Measurements from ENCODE around the gene SENP1. TPM values are rescaled to one million over a fixed set of nuclear protein-coding genes. Genes with fewer than 3 reads are reported as not detected.

Gene SENP1
- total RNA-seq, 1 experiment from 2014 or later: 26.7 TPM

- H3K4me3 ChIP-seq (ENCODE audit: insufficient read depth, low read depth, low read length): peak overlapping the region; percentile 40; the same call in 1 of the 2 replicates
- H3K36me3 ChIP-seq (replicated peaks; ENCODE audit: control insufficient read depth, insufficient read depth, low read length): no peaks in the 10 kb centered on the region
- H3K27me3 ChIP-seq (ENCODE audit: control insufficient read depth, insufficient read depth, low read length): peaks cover 98% of the 10 kb centered on the region
- DNase-seq: peak; percentile 65
Measured at GRCh38 chr12:48003226-48004052, 102.4 kb downstream of the SENP1 start.

- DNase-seq: peak; percentile 72
- Histone ChIP-seq H3K4me3 (ENCODE audit: insufficient read depth, low read depth, low read length) (no peak overlapping the region), H3K36me3 (replicated peaks; ENCODE audit: control insufficient read depth, insufficient read depth, low read length) (no peaks in the 10 kb centered on the region), H3K27me3 (ENCODE audit: control insufficient read depth, insufficient read depth, low read length) (peaks cover 98% of the 10 kb centered on the region)
Measured at GRCh38 chr12:48002773-48003218, 103.1 kb downstream of the SENP1 start.

GRCh38 chr12:48002414-48002730, 103.5 kb downstream of the SENP1 start:
- H3K27me3 ChIP-seq (ENCODE audit: control insufficient read depth, insufficient read depth, low read length): peaks cover 98% of the 10 kb centered on the region

GRCh38 chr12:48001505-48002413, 104.1 kb downstream of the SENP1 start:
- H3K27me3 ChIP-seq (ENCODE audit: control insufficient read depth, insufficient read depth, low read length): peaks cover 98% of the 10 kb centered on the region
- DNase-seq: peak; percentile 92
- peak overlapping the region; percentile 42 for H3K4me3 ChIP-seq (ENCODE audit: insufficient read depth, low read depth, low read length)
- H3K36me3 ChIP-seq (replicated peaks; ENCODE audit: control insufficient read depth, insufficient read depth, low read length): no peaks in the 10 kb centered on the region

More at GRCh38 chr12:48002414-48002730, 103.5 kb downstream of the SENP1 start:
- DNase-seq: peak; percentile 67
- peak overlapping the region; percentile 42; the same call in 1 of the 2 replicates for H3K4me3 ChIP-seq (ENCODE audit: insufficient read depth, low read depth, low read length)
- no peaks in the 10 kb centered on the region for H3K36me3 ChIP-seq (replicated peaks; ENCODE audit: control insufficient read depth, insufficient read depth, low read length)

- no peaks in the 10 kb centered on the region for H3K36me3 ChIP-seq (replicated peaks; ENCODE audit: control insufficient read depth, insufficient read depth, low read length)
- DNase-seq: peak; percentile 82
- peaks cover 97% of the 10 kb centered on the region for H3K27me3 ChIP-seq (ENCODE audit: control insufficient read depth, insufficient read depth, low read length)
- peak overlapping the region; percentile 42 for H3K4me3 ChIP-seq (ENCODE audit: insufficient read depth, low read depth, low read length)
Measured at GRCh38 chr12:48000878-48001504, 104.9 kb downstream of the SENP1 start.

GRCh38 chr12:47999816-48000215, 106.1 kb downstream of the SENP1 start:
- Histone ChIP-seq H3K4me3 (ENCODE audit: insufficient read depth, low read depth, low read length) (no peak overlapping the region), H3K36me3 (replicated peaks; ENCODE audit: control insufficient read depth, insufficient read depth, low read length) (no peaks in the 10 kb centered on the region), H3K27me3 (ENCODE audit: control insufficient read depth, insufficient read depth, low read length) (peaks cover 94% of the 10 kb centered on the region)
- DNase-seq: no peak

- no peak overlapping the region for H3K4me3 ChIP-seq (ENCODE audit: insufficient read depth, low read depth, low read length)
- DNase-seq: no peak
- no peaks in the 10 kb centered on the region for H3K36me3 ChIP-seq (replicated peaks; ENCODE audit: control insufficient read depth, insufficient read depth, low read length)
- H3K27me3 ChIP-seq (ENCODE audit: control insufficient read depth, insufficient read depth, low read length): peaks cover 85% of the 10 kb centered on the region
Measured at GRCh38 chr12:47997321-47997720, 108.6 kb downstream of the SENP1 start.

GRCh38 chr12:47995981-47996401, 109.9 kb downstream of the SENP1 start:
- no peak for DNase-seq
- Histone ChIP-seq H3K27me3 (ENCODE audit: control insufficient read depth, insufficient read depth, low read length) (peaks cover 83% of the 10 kb centered on the region), H3K36me3 (replicated peaks; ENCODE audit: control insufficient read depth, insufficient read depth, low read length) (no peaks in the 10 kb centered on the region), H3K4me3 (ENCODE audit: insufficient read depth, low read depth, low read length) (no peak overlapping the region)

GRCh38 chr12:47993491-47993890, 112.4 kb downstream of the SENP1 start:
- Histone ChIP-seq H3K27me3 (ENCODE audit: control insufficient read depth, insufficient read depth, low read length) (peaks cover 64% of the 10 kb centered on the region), H3K4me3 (ENCODE audit: insufficient read depth, low read depth, low read length) (no peak overlapping the region), H3K36me3 (replicated peaks; ENCODE audit: control insufficient read depth, insufficient read depth, low read length) (no peaks in the 10 kb centered on the region)
- DNase-seq: no peak

Other genes with a start within 250 kb of the SENP1 start
- 0.03 TPM in 1 of 2 replicates, not detected in the other for gene VDR, start 201.1 kb downstream of the SENP1 start, total RNA-seq (2014; rRNA removed; shearing (Covaris generic))
- 13.4 and 15.6 TPM in 2 replicates for gene TMEM106C, start 142.5 kb downstream of the SENP1 start, total RNA-seq (2014; rRNA removed; shearing (Covaris generic))
- 2.0 and 4.6 TPM in 2 replicates for gene COL2A1, start 101.6 kb downstream of the SENP1 start, total RNA-seq (2014; rRNA removed; shearing (Covaris generic))
- gene PFKM, start 13.3 kb upstream of the SENP1 start, total RNA-seq (2014; rRNA removed; shearing (Covaris generic)): 61.5 and 70.2 TPM in 2 replicates
- 7.5 and 8.5 TPM in 2 replicates for gene ASB8, start 51.4 kb upstream of the SENP1 start, total RNA-seq (2014; rRNA removed; shearing (Covaris generic))
- 0.07 and 0.17 TPM in 2 replicates for gene CCDC184, start 77.6 kb upstream of the SENP1 start, total RNA-seq (2014; rRNA removed; shearing (Covaris generic))
- gene OR10AD1, start 97.2 kb upstream of the SENP1 start, total RNA-seq (2014; rRNA removed; shearing (Covaris generic)): not detected in 2 replicates
- gene ZNF641, start 244.8 kb upstream of the SENP1 start, total RNA-seq (2014; rRNA removed; shearing (Covaris generic)): 3.4 and 4.3 TPM in 2 replicates

All from H7 (cell line).